ENCODE results near the gene MACROH2A2. TPM values are rescaled to one million over a fixed set of nuclear protein-coding genes. Genes with fewer than 3 reads are reported as not detected.
"Not testable (repeated sequence)": the region's sequence is repeated elsewhere in the genome, so short reads cannot be mapped to it uniquely, and the experiment has no call there.

MACROH2A2 gene
- total RNA-seq, 2 experiments from 2014 or later, result 3.6 to 3.9 TPM

DNA sequence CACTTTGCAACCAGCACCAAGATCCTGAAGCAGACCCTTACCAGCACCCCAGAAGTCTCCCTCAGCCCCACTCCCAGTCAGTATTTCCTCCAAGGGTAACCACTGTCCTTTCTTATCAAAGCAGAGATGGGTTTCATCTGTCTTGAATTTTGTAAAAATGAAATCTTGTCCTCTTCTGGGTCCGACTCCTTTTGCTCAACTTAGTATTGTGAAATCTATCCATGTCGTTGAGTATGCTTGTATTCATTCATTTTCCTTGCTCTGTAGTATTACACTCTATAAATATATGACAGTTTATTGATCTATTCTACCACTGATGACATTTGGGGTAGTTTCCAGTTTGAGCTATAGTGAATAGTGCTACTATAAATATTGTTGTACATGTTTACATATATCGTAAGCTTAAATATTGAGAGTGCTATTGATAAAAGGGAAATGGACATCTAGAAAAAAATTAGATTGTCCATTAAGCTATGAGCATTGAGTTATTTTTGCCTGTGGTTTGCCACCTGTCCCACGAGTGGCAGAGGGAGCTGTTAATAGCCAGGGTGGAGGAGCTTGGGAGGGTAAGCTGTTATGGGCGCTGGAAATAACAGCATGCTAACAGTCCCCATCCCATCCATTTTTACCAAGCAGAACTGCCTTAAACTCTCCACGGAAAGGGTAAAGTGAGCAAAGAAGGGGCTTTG is 43.5 kb downstream of the MACROH2A2 start:
- CTCF ChIA-PET, result interaction anchor here (0.9 to 7.5 kb wide), 4 partner anchors 12 to 181 kb away, joined by 3 to 99 read pairs (median 22); no protein-coding TSS in a partner anchor
- peaks cover 44% of the 10 kb centered on the region for H3K4me1 Mint-ChIP-seq (ENCODE audit: low read depth)
- intact Hi-C loops (cut with micrococcal nuclease), result no loop called here
- no peaks in the 10 kb centered on the region for H3K27me3 Mint-ChIP-seq
- ATAC-seq (no peak), DNase-seq (no peak)
- peaks cover 11% of the 10 kb centered on the region for H3K36me3 Mint-ChIP-seq (ENCODE audit: low read depth)
- no peak overlapping the region for H3K4me3 Mint-ChIP-seq
- POLR2A ChIA-PET, result interaction anchor here (2.7 kb wide), 1 partner anchor 49 kb away, joined by 12 read pairs; no protein-coding TSS in a partner anchor
- H3K27ac Mint-ChIP-seq, result no peak overlapping the region
- H3K9me3 Mint-ChIP-seq, result no peaks in the 10 kb centered on the region
- TF ChIP-seq, protein P1, sequence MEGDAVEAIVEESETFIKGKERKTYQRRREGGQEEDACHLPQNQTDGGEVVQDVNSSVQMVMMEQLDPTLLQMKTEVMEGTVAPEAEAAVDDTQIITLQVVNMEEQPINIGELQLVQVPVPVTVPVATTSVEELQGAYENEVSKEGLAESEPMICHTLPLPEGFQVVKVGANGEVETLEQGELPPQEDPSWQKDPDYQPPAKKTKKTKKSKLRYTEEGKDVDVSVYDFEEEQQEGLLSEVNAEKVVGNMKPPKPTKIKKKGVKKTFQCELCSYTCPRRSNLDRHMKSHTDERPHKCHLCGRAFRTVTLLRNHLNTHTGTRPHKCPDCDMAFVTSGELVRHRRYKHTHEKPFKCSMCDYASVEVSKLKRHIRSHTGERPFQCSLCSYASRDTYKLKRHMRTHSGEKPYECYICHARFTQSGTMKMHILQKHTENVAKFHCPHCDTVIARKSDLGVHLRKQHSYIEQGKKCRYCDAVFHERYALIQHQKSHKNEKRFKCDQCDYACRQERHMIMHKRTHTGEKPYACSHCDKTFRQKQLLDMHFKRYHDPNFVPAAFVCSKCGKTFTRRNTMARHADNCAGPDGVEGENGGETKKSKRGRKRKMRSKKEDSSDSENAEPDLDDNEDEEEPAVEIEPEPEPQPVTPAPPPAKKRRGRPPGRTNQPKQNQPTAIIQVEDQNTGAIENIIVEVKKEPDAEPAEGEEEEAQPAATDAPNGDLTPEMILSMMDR (IDR thresholded peaks at IDR 0.05), result no peak

GRCh38 chr10:70096705-70097420 is 44.2 kb downstream of the MACROH2A2 start:
- H3K27ac Mint-ChIP-seq, result no peak overlapping the region

GRCh38 chr10:70097459-70097858 is 44.8 kb downstream of the MACROH2A2 start:
- Mint-ChIP-seq H3K36me3 (ENCODE audit: low read depth) (peaks cover 18% of the 10 kb centered on the region), H3K4me3 (no peak overlapping the region), H3K4me1 (ENCODE audit: low read depth) (peaks cover 34% of the 10 kb centered on the region), H3K27ac (no peak overlapping the region), H3K27me3 (no peaks in the 10 kb centered on the region), H3K9me3 (no peaks in the 10 kb centered on the region)
- TF ChIP-seq, protein P1 (IDR thresholded peaks at IDR 0.05), result no peak
- DNase-seq (no peak), ATAC-seq (no peak)
- ChIA-PET CTCF (interaction anchor here (6.2 to 7.5 kb wide), 2 partner anchors 11 to 19 kb away, joined by 40 to 99 read pairs; no protein-coding TSS in a partner anchor), POLR2A (no interaction called here)
- intact Hi-C loops (cut with micrococcal nuclease), result no loop called here

More at GRCh38 chr10:70096705-70097420, 44.2 kb downstream of the MACROH2A2 start:
- no peaks in the 10 kb centered on the region for H3K9me3 Mint-ChIP-seq
- intact Hi-C loops (cut with micrococcal nuclease), result no loop called here
- no peak overlapping the region for H3K4me3 Mint-ChIP-seq
- ChIA-PET CTCF (interaction anchor here (0.9 to 7.5 kb wide), 4 partner anchors 11 to 182 kb away, joined by 3 to 99 read pairs (median 22); no protein-coding TSS in a partner anchor), POLR2A (interaction anchor here (2.7 kb wide), 1 partner anchor 48 kb away, joined by 12 read pairs; no protein-coding TSS in a partner anchor)
- H3K4me1 Mint-ChIP-seq (ENCODE audit: low read depth), result peaks cover 40% of the 10 kb centered on the region
- ATAC-seq, result no peak
- no peak for DNase-seq
- TF ChIP-seq, protein P1 (IDR thresholded peaks at IDR 0.05), result no peak
- no peaks in the 10 kb centered on the region for H3K27me3 Mint-ChIP-seq
- H3K36me3 Mint-ChIP-seq (ENCODE audit: low read depth), result peaks cover 18% of the 10 kb centered on the region

DNA sequence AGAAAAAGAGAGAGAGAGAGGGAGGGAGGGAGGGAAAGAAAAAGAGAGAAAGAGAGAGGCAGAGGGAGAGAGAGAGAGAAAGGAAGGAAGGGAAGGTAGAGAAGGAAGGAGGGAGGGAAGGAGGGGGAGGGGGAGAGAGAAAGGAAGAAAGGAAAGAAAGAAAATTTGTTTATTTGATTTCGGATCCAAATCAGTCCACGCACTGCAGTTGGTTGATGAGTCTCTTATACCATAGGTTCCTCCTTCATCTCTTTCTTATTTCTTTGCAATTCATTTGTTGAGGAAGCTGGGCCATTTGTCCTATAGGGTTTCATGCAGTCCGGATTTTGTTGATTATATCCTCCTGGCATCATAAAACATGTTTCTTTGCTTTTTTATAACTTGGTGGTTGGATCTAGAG is 45.6 kb downstream of the MACROH2A2 start:
- TF ChIP-seq, protein P1 (IDR thresholded peaks at IDR 0.05), result no peak
- POLR2A ChIA-PET, result no interaction called here
- Mint-ChIP-seq H3K4me1 (ENCODE audit: low read depth) (peaks cover 27% of the 10 kb centered on the region), H3K9me3 (no peaks in the 10 kb centered on the region), H3K27ac (no peak overlapping the region), H3K27me3 (no peaks in the 10 kb centered on the region), H3K4me3 (no peak overlapping the region), H3K36me3 (ENCODE audit: low read depth) (peaks cover 18% of the 10 kb centered on the region)
- CTCF ChIA-PET, result interaction anchor here (0.7 to 7.5 kb wide), 2 partner anchors 18 to 35 kb away, joined by 3 to 99 read pairs; no protein-coding TSS in a partner anchor
- intact Hi-C loops (cut with micrococcal nuclease), result no loop called here
- DNase-seq, result no peak
- ATAC-seq, result no peak

DNA sequence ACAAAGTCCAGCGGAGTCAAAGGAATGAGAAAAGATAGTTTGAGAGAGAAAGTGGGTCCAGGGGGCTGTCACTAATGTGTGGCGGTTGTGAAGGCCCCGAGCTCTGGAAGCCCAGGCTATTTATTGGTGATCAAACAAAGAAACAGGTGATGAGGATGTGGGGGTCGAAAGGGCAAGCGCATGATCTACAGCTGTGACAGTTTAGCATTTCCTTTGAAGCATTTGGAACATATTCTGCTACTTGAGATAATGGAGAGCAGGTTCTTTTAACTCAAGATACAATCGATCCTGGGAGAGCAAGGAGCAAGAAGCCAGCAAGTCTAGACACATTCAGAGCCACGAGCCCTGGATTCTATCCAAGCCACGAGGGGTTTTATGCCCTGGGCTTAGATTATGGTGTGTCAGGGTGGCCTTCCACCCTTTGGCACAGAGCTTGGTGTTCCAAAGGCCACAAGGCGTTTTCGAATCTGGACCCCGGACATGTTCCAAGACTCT is 48.5 kb downstream of the MACROH2A2 start:
- intact Hi-C loops (cut with micrococcal nuclease); DNase-seq; H3K9me3 Mint-ChIP-seq; H3K4me3 Mint-ChIP-seq; POLR2A ChIA-PET; H3K4me1 Mint-ChIP-seq (ENCODE audit: low read depth); ATAC-seq; H3K27me3 Mint-ChIP-seq; H3K27ac Mint-ChIP-seq: not testable (repeated sequence)
- H3K36me3 Mint-ChIP-seq (ENCODE audit: low read depth), result peaks cover 14% of the 10 kb centered on the region
- CTCF ChIA-PET, result interaction anchor here (3.0 kb wide), 1 partner anchor 15 kb away, joined by 16 read pairs; no protein-coding TSS in a partner anchor
